Stimulated activated CD4-positive, alpha-beta T cell treated with anti-CD3 and anti-CD28 coated beads, Interleukin-12 subunit alpha, Interleukin-12 subunit beta, amount 100 ng/mL, for 4 hours (primary cell): Measurements from ENCODE around the gene STX11.
"Not testable (repeated sequence)": the region's sequence is repeated elsewhere in the genome, so short reads cannot be mapped to it uniquely, and the experiment has no call there.

Experiments
- DNase-seq: peaks from one replicate; pipeline ENCODE4 v3.0.0-alpha.2; 2020

The STX11 gene

GRCh38 chr6:144178323-144178722 lies 28.0 kb downstream of the STX11 start:
- no peak for DNase-seq

- DNase-seq: no peak
Measured at GRCh38 chr6:144179237-144179636, 28.9 kb downstream of the STX11 start.

DNA sequence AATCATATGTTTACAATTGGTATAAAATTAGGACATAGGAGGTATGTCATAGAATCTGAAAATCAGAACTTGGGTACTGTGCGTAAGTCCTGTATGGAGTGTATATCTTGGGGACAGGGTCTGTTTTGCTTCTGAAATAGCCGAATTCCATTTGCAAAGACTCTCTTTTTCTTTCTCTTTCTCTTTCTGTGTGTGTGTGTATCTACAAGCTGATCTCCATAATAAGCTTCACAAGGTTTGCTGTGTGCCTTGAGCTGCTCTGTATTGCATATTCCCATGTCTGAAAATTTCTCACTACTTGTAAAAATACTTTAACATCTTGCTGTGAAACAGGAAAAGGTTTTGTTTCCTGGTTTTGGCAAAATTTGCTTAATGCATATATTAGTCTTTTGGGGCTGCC lies 29.5 kb downstream of the STX11 start:
- no peak for DNase-seq

GRCh38 chr6:144180354-144180753 lies 30.0 kb downstream of the STX11 start:
- DNase-seq: not testable (repeated sequence)

DNA sequence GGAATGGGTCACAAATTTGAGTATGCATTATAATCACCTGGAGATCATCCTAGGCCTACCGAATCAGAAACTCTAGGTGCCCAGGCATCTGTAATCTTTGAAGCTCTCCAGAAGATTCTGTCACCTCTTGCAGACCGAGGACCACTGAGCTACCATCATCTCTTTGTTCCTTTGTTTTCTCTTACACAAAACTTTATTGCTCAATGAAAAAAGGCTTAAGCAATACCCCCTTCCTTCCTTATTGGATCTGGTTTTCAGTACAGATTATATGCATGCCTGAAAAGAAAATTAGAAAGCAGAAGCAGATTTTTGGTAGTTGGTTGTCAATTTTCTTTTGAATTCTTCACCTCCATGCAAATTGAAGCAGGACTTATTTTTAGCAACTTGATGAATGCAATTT lies 31.3 kb downstream of the STX11 start:
- DNase-seq: no peak

DNA sequence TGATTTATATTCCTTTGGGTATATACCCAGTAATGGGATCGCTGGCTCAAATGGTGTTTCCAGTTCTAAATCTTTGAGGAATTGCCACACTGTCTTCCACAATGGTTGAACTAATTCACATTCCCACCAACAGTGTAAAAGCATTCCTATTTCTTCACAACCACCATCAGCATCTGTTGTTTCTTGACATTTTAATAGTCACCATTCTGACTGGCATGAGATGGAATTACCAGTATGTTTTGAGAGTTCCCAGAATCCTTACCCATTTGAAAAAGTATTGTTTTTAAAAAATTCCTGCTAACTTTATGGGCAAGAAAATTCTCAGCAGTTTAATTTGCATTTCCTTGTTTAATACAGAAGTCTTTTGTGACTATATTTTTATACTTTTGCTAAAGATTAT lies 33.9 kb downstream of the STX11 start:
- DNase-seq: not testable (repeated sequence)

GRCh38 chr6:144185133-144185836 lies 35.0 kb downstream of the STX11 start:
- no peak for DNase-seq

DNA sequence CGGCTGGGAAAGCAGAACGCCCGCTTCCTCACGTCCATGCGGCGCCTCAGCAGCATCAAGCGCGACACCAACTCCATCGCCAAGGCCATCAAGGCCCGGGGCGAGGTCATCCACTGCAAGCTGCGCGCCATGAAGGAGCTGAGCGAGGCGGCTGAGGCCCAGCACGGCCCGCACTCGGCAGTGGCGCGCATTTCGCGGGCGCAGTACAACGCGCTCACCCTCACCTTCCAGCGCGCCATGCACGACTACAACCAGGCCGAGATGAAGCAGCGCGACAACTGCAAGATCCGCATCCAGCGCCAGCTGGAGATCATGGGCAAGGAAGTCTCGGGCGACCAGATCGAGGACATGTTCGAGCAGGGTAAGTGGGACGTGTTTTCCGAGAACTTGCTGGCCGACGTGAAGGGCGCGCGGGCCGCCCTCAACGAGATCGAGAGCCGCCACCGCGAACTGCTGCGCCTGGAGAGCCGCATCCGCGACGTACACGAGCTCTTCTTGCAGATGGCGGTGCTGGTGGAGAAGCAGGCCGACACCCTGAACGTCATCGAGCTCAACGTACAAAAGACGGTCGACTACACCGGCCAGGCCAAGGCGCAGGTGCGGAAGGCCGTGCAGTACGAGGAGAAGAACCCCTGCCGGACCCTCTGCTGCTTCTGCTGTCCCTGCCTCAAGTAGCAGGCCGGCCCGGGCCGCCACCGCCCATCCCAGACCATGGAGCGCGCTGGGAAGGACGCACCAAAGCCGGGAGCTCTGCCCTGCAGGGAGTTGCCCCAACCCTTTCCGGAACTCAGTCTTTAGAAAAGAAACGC lies 36.7 kb downstream of the STX11 start:
- no peak for DNase-seq

DNA sequence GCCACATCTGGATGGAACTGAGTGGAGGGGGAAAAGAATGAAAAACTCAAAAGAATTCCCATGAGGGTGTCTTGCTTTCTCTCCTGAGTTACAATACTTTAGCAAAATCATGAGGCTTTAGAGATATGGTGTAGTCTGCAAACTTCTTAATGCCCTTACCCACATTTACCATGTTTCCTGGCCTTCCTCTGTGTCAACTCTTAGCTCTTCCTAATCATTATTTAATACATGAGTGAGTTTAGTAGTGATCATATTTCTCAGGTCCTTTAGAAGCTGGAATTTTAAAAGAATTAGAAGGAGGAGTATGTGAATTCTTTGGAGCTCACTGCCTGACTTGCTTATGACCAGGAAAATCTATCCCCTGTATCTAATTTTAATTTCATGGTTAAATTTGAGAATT lies 39.0 kb downstream of the STX11 start:
- no peak for DNase-seq

DNA sequence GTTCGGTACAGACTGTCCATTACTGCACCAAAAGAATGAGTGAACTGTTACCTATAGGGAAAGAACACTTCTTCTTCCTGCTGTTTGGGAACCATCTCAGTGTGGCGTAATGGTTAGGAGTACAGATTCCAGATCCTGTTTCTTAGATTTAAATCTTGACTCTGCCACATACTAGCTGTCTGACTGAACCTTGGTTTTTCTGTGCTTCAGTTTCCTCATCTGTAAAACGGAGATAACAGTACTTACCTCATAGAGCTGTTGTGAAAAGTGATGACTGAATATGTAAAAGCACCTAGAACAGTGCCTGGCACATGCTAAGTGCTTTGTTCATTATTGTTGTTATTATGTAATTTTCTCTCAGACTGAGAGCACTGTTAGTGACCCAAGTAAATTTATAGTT lies 39.8 kb downstream of the STX11 start:
- DNase-seq: no peak

DNA sequence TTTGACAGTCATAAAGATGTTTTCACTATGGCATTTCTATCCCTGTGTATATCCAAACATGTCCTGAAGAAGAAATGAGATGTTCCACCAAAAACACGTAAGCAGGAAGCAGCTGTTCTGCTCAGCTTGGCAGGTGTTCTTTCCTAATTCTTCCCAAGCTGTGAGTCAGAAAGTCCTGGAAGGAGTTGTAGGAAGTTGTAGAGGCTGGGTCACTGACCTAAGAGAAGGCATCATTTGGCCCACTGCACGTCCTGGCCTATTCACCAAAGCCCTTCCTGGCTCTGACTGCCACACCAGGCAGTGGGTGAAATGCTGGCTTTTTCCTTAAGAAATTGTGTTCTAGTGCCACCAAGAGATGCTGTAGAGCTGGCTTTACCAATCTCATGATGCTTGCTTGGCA lies 40.3 kb downstream of the STX11 start:
- no peak for DNase-seq

GRCh38 chr6:144193181-144193580 lies 42.9 kb downstream of the STX11 start:
- DNase-seq: no peak

- DNase-seq: no peak
Measured at GRCh38 chr6:144194293-144194810, 44.0 kb downstream of the STX11 start.

DNA sequence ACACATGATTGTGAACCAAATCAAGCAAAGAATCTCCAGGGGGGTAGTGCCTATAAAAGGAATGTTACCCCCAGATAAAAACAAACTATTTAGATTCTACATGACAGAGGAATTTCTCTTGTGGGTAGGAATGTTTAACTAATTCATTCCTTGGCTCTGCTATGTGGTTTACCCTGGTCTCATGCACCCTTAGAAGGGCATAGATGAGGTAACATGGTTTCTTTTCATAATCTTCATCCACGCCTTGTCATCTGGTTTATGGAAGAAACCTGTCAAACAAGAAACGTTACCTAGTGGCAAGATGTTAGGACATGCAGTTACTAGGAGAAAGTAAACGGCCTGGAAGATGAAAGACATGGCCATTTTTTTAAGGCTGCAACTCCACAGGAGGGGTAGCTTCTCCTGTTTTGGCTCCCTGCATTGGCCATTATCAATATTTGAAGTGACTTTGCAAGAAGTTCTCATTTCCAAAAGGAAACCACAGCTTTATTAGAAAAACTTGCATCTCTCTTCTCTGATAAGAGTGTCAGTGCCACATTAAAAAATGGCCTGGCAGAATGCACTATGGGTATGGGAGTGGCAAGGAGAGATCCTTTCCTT lies 45.5 kb downstream of the STX11 start:
- DNase-seq: no peak

- DNase-seq: no peak
Measured at GRCh38 chr6:144197919-144198318, 47.6 kb downstream of the STX11 start.

DNA sequence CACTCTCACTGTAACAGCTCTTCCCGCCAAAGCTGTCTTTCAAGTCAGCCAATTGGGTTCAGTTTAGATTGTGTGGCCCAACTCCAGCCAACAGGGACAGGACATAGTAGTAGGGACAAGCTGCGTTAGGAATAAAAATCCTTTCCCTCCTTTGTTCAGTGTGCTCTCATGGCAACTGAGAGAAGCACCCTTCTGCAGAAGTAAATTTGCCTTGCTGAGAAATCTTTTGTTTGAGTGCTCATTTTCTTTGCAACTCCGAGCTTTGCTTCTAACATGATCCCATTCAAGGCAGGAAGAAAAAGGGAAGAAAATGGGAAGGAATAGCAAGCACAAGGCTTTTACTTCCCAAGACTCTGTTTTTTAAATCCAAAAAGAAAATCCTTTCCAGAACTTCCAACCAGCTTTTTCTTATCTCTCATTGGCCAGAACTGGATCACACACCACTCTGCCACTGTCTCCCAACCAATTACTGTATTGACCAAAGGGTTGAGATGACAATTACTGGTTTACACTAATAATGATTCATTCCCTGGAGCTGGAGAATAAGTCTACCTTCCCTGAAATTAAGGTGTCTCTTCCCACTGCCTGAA lies 52.7 kb downstream of the STX11 start:
- DNase-seq: no peak

- no peak for DNase-seq
Measured at GRCh38 chr6:144211160-144211559, 60.8 kb downstream of the STX11 start.

DNA sequence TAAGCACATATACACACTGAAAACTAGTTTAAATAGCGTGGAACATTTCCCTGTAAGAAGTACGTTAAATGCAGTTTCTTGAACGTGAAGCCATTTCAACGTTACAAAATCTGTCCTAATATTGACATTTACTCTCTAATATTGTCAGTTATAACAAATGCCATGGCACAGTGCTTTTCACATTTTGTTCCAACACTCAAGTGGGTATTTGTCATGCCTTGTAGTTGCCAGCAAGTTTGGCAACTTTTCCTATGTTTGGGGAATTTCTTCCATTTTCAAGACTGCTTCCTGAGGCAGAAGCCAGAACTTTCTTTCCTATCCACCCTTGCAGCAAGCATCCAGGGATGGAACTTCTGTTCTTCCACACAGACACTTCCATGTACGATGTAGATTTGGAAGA lies 63.0 kb downstream of the STX11 start:
- no peak for DNase-seq

DNA sequence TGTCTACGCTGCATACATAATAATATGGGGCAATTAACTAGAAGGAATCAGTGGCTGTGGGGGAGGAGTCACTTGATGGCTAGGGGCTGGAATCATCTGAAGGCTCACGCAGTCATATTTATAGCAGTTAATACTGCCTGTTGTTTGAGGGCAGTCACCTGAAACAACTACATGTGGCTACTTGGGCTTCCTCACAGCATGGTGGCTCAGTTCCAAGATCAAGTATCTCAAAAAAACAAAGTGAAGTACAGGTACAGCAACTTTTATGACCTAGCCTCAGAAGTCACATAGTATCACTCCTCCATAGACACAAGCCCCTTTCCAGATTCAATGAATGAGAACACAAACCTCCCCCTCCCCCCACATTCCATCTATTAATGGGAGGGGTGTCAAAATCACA lies 63.7 kb downstream of the STX11 start:
- no peak for DNase-seq

GRCh38 chr6:144214622-144215401 lies 64.5 kb downstream of the STX11 start:
- DNase-seq: no peak

DNA sequence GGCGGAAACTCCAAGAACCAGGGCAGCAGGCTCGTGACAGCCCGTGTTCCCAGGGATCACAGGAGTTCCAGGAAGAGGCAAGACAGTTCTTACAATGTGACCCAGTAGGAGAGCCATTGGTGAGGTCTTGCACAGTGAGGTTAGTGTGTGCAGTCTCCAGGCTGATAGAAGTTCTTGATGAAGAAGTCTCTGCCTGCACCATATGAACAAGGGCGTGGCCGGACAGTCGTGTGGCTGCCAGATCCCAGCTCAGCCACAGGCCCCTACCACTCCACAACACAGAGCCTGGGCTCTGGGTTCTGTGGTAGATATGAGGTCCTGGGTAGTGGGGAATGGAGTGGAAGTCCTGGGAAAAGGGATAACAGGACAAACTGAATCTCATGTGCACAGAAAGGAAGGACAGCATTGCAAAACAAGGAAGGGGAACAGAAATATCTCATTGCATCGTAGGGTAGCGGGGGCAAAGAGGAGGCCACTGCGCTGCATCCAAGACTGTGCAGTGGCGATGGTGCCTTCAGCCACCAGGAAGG lies 65.2 kb downstream of the STX11 start:
- DNase-seq: peak; percentile 13

DNA sequence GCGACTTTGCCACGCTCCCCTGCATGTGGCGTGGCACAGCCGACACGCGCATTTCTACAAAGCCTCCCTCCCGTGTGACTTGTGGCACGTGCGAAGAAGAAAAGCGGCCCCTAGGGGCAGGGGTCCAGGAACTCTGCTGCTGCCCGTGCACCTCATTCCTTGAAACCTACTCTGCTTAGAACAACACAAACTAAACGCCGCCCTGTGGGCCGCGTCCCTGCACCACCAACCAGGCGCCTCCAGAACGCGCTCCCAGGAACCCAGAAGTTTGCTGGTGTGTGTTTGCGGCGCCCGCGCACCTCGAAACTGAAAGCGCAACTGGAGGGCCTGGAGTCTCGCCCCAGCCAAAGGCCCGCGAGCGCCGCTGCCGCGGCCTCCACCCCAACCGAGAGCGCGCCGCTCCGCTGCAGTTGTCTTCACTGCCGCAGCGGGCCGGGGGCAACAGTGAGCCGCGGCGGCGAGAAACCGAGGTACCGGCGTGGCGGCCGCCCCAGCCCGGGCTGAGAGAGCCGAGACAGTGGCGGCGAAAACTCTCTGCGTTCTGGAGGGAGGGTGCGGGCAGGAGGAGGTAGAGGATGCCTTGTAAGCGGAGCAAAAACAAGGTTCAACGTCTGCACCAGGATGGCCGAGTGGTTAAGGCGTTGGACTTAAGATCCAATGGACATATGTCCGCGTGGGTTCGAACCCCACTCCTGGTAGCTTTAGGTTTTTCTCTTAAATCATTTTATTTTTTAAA lies 65.8 kb downstream of the STX11 start:
- peak; percentile 86 for DNase-seq
